GM12878 (cell line): ENCODE results near the gene C1orf141. TPM values are rescaled to one million over a fixed set of nuclear protein-coding genes. Genes with fewer than 3 reads are reported as not detected.

ENCODE experiments used
- BCL11A ChIP-seq: IDR thresholded peaks from 2 replicates; pipeline ENCODE4 v1.6.1; 2011; ENCODE audit warnings: low read depth, low read length
- BHLHE40 ChIP-seq, 2 experiments: fragments of 450-650 bp in 1 of 2; IDR thresholded peaks; 2 replicates each; pipeline ENCODE4 v1.6.1; 2011 to 2017; ENCODE audit warnings: low read depth in 2 of 2, borderline replicate concordance in 1 of 2, improper control_type of control experiment in 1 of 2, low read length in 1 of 2, mild to moderate bottlenecking in 1 of 2
- BMI1 ChIP-seq: fragments of 450-650 bp; IDR thresholded peaks from 2 replicates; pipeline ENCODE4 v1.6.1; 2016; ENCODE audit warnings: mild to moderate bottlenecking, moderate library complexity, borderline replicate concordance
- CBX3 ChIP-seq: fragments of 200-600 bp; sonication (generic); IDR thresholded peaks from 2 replicates; pipeline ENCODE4 v1.6.1; 2016; ENCODE audit warnings: low read depth, borderline replicate concordance
- CEBPB ChIP-seq, 2 experiments: fragments of 150-350 bp in 1 of 2; IDR thresholded peaks; 2 replicates each; pipeline ENCODE4 v1.6.1; 2012 to 2014; ENCODE audit warnings: low read depth in 2 of 2, low read length in 2 of 2, borderline replicate concordance in 1 of 2, inconsistent platforms in 1 of 2
- CHD2 ChIP-seq: IDR thresholded peaks from 2 replicates; pipeline ENCODE4 v1.6.1; 2011; ENCODE audit warnings: low read depth, low read length, improper control_type of control experiment, borderline replicate concordance
- EED ChIP-seq: sonication (generic); IDR thresholded peaks from 2 replicates; pipeline ENCODE4 v1.6.1; 2016; ENCODE audit warnings: antibody characterized with exemption, low read depth
- EGR1 ChIP-seq, 2 experiments: IDR thresholded peaks; 1 replicate in 1 of 2; 2 replicates in 1 of 2; pipeline ENCODE4 v1.6.1; 2011 to 2012; ENCODE audit warnings: low read depth in 2 of 2, low read length in 2 of 2, borderline replicate concordance in 1 of 2, mild to moderate bottlenecking in 1 of 2, moderate library complexity in 1 of 2
- JUNB ChIP-seq: IDR thresholded peaks from 2 replicates; pipeline ENCODE4 v1.6.1; 2016; ENCODE audit warnings: antibody characterized with exemption, mild to moderate bottlenecking
- KDM1A ChIP-seq: fragments of 200-600 bp; sonication (generic); IDR thresholded peaks from 2 replicates; pipeline ENCODE4 v1.6.1; 2016; ENCODE audit warnings: borderline replicate concordance
- KLF5 ChIP-seq: fragments of 450-650 bp; IDR thresholded peaks from 2 replicates; pipeline ENCODE4 v1.6.1; 2014; ENCODE audit warnings: mild to moderate bottlenecking; ENCODE audit not compliant: partially characterized antibody
- LARP7 ChIP-seq: fragments of 450-650 bp; IDR thresholded peaks from 2 replicates; pipeline ENCODE4 v1.6.1; 2017; ENCODE audit warnings: mild to moderate bottlenecking
- NBN ChIP-seq: fragments of 450-650 bp; IDR thresholded peaks from 2 replicates; pipeline ENCODE4 v1.6.1; 2016
- NR2C1 ChIP-seq: fragments of 450-650 bp; IDR thresholded peaks from 2 replicates; pipeline ENCODE4 v1.6.1; 2017; ENCODE audit warnings: antibody characterized with exemption, mild to moderate bottlenecking, moderate library complexity
- RAD21 ChIP-seq: IDR thresholded peaks from 2 replicates; pipeline ENCODE4 v1.6.1; 2011; ENCODE audit warnings: mild to moderate bottlenecking, low read depth, low read length, moderate library complexity; ENCODE audit not compliant: insufficient read depth
- RELA ChIP-seq: fragments of 450-650 bp; IDR thresholded peaks from 2 replicates; pipeline ENCODE4 v1.8.0; 2014; ENCODE audit warnings: borderline replicate concordance; ENCODE audit not compliant: partially characterized antibody
- SMARCA5 ChIP-seq: fragments of 450-650 bp; IDR thresholded peaks from 2 replicates; pipeline ENCODE4 v1.6.1; 2017; ENCODE audit warnings: mild to moderate bottlenecking
- SREBF1 ChIP-seq: IDR thresholded peaks from 2 replicates; pipeline ENCODE4 v1.6.1; 2012; ENCODE audit warnings: mild to moderate bottlenecking, low read length
- SREBF2 ChIP-seq: IDR thresholded peaks from 2 replicates; pipeline ENCODE4 v1.6.1; 2012; ENCODE audit warnings: mild to moderate bottlenecking, low read length
- TCF3 ChIP-seq: IDR thresholded peaks from 2 replicates; pipeline ENCODE4 v1.6.1; 2012; ENCODE audit warnings: low read depth, mild to moderate bottlenecking, low read length, borderline replicate concordance; ENCODE audit not compliant: insufficient read depth
- YY1 ChIP-seq: IDR thresholded peaks from 2 replicates; pipeline ENCODE4 v1.6.1; 2011; ENCODE audit warnings: low read depth, mild to moderate bottlenecking, low read length
- ZBED1 ChIP-seq: IDR thresholded peaks from 2 replicates; pipeline ENCODE4 v1.6.1; 2016; ENCODE audit warnings: borderline replicate concordance
- ZNF207 ChIP-seq: fragments of 450-650 bp; IDR thresholded peaks from 2 replicates; pipeline ENCODE4 v1.6.1; 2014; ENCODE audit warnings: antibody characterized with exemption, mild to moderate bottlenecking, borderline replicate concordance
- ZNF217 ChIP-seq: fragments of 450-650 bp; IDR thresholded peaks from 2 replicates; pipeline ENCODE4 v1.6.1; 2017; ENCODE audit warnings: antibody characterized with exemption, mild to moderate bottlenecking
- ZSCAN29 ChIP-seq: fragments of 450-650 bp; IDR thresholded peaks from 2 replicates; pipeline ENCODE4 v1.6.1; 2017; ENCODE audit warnings: mild to moderate bottlenecking, moderate library complexity
- polyA plus RNA-seq, 11 experiments: library from polyadenylated mRNA; depleted of rRNA in 4 of 11; unstranded in 6 of 11; stranded (reverse) in 5 of 11; fragments of >200 nt; fragmentation: Nextera tagmentation in 4 of 11; fragmentation: Illumina TruSeq in 1 of 11; extraction: Ambion mirVana in 4 of 11; extraction: Trizol in 1 of 11; gene quantifications; 1 replicate in 1 of 11; 2 replicates in 10 of 11; pipeline versions ENCODE4 v1.2.1 to v1.2.3, GENCODE V29; 2011 to 2016; ENCODE audit warnings: inconsistent platforms in 2 of 11, missing spikeins in 2 of 11, low read depth in 1 of 11
- total RNA-seq, 4 experiments: library from RNA; depleted of rRNA in 3 of 4; stranded (reverse); fragments of >200 nt in 3 of 4; fragmentation: Illumina TruSeq in 1 of 4; extraction: Trizol in 1 of 4; gene quantifications; 2 replicates each; pipeline versions ENCODE4 v1.2.1 to v1.2.3, GENCODE V29; 2013 to 2021
- TF ChIP-seq, protein P1 (sequence below), 3 experiments: IDR thresholded peaks in 2 of 3; conservative IDR thresholded peaks in 1 of 3; 2 replicates each; pipeline ENCODE4 v1.5.1; 2011; ENCODE audit warnings: low read depth in 3 of 3, low read length in 3 of 3, mild to moderate bottlenecking in 3 of 3, control low read depth in 2 of 3, moderate library complexity in 2 of 3, inconsistent platforms in 1 of 3, mixed read lengths in 1 of 3; ENCODE audit not compliant: control insufficient read depth in 2 of 3, insufficient read depth in 1 of 3; ENCODE audit errors: extremely low read depth in 1 of 3
- TF ChIP-seq, protein P2 (sequence below): fragments of 450-650 bp; IDR thresholded peaks from 2 replicates; pipeline ENCODE4 v1.6.1; 2014; ENCODE audit warnings: mild to moderate bottlenecking

The C1orf141 gene
- total and polyA plus RNA-seq, 10 of the 15 experiments (the other 5 are each of a cell fraction or from before 2014, with no cell fraction given), result not detected

DNA sequence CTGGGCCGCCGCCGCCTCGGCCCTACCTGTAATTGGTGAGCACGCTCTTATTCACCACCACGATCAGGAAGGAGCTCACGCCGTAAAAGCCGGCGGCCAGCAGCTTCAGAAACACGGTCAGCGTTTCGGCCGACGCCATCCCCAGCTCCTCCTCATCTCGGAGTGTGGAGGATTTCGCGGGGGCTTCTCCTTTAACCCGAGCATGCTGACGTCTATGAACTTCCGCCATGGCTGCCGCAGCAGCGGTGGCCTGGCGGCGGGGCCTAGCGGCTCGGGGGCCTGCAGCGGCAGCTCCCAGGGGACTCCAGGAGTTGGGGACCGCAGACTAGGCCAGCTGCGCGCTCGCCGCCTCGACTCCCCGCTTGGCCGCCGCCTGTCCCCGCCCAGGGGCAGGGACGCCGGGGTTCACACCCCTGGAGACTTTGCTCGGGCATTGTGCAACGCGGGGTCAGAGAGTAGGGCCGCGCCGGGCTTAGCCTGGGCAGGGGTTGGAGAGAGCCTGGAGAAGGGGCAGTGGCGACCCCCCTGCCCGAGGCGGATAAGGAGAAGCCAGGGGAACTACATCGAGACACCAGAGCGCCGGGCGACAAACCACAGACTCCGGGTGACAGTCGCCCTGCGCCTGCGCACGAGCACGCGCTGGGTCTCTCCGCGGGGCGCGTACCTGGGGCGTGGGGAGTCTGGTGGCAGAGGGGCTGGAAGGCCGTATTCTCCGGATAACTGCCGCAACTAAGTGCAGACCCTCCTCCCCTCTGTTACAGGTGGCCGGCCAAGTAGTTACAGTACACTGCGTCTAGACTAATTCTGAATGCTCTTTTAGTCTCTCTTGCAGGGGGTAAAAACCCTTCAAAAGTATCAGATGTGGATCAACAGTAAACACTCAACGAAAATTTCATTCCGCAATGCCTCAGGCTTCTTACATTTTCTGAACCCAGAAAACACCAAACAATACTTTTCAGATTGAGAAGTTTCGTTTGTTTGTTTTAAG, 80.7 kb downstream of the C1orf141 start, which contains the start of gene SLC35D1 (continued):
- TF ChIP-seq BCL11A (no peak), SREBF2 (no peak), ZNF207 (no peak), ZNF217 (no peak; the same call in 1 of the 2 replicates), TCF3 (no peak), NR2C1 (no peak; the same call in 1 of the 2 replicates), SMARCA5 (no peak; the same call in 1 of the 2 replicates), ZBED1 (no peak), BHLHE40 (IDR thresholded peaks at IDR 0.05; ENCODE audit: borderline replicate concordance in 1 of 2, low read depth in 2 of 2, low read length in 1 of 2) (peak; percentile 22 to 49; a peak in 2 of 4 replicates), KDM1A (no peak), KLF5 (no peak), CHD2 (0 out of 2 replicates have a peak, but pooled peaks have one; percentile 33), BMI1 (peak; percentile 76), NBN (0 out of 2 replicates have a peak, but pooled peaks have one; percentile 61), EGR1 (IDR thresholded peaks at IDR 0.05; ENCODE audit: borderline replicate concordance in 1 of 2, low read depth in 2 of 2, low read length in 2 of 2) (peak in 1 of 2 experiments; percentile 7; a peak in 1 of 3 replicates), RELA (no peak), RAD21 (no peak), CBX3 (no peak), EED (0 out of 2 replicates have a peak, but pooled peaks have one; percentile 44), LARP7 (0 out of 2 replicates have a peak, but pooled peaks have one; percentile 24), SREBF1 (no peak), JUNB (no peak), ZSCAN29 (no peak), CEBPB (IDR thresholded peaks at IDR 0.05; ENCODE audit: borderline replicate concordance in 1 of 2, low read depth in 2 of 2, low read length in 2 of 2) (no peak), YY1 (peak; percentile 92)
- TF ChIP-seq, protein P1, sequence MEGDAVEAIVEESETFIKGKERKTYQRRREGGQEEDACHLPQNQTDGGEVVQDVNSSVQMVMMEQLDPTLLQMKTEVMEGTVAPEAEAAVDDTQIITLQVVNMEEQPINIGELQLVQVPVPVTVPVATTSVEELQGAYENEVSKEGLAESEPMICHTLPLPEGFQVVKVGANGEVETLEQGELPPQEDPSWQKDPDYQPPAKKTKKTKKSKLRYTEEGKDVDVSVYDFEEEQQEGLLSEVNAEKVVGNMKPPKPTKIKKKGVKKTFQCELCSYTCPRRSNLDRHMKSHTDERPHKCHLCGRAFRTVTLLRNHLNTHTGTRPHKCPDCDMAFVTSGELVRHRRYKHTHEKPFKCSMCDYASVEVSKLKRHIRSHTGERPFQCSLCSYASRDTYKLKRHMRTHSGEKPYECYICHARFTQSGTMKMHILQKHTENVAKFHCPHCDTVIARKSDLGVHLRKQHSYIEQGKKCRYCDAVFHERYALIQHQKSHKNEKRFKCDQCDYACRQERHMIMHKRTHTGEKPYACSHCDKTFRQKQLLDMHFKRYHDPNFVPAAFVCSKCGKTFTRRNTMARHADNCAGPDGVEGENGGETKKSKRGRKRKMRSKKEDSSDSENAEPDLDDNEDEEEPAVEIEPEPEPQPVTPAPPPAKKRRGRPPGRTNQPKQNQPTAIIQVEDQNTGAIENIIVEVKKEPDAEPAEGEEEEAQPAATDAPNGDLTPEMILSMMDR (IDR thresholded peaks at IDR 0.05 in 2 of 3, conservative IDR thresholded peaks at IDR 0.05 in 1 of 3; ENCODE audit: control insufficient read depth in 2 of 3, extremely low read depth in 1 of 3, insufficient read depth in 1 of 3, low read depth in 3 of 3, low read length in 3 of 3), result no peak
- TF ChIP-seq, protein P2, sequence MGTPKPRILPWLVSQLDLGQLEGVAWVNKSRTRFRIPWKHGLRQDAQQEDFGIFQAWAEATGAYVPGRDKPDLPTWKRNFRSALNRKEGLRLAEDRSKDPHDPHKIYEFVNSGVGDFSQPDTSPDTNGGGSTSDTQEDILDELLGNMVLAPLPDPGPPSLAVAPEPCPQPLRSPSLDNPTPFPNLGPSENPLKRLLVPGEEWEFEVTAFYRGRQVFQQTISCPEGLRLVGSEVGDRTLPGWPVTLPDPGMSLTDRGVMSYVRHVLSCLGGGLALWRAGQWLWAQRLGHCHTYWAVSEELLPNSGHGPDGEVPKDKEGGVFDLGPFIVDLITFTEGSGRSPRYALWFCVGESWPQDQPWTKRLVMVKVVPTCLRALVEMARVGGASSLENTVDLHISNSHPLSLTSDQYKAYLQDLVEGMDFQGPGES, result no peak
